Measurements from ENCODE around the gene WWOX.

WWOX gene

GRCh38 chr16:79008036-79008868, 908.8 kb downstream of the WWOX start:
- H3K4me3 ChIP-seq (replicated peaks in 1 of 2; ENCODE audit: low read depth in 2 of 2, low read length in 2 of 2) = no peak overlapping the region

GRCh38 chr16:79008869-79009179, 909.4 kb downstream of the WWOX start:
- DNase-seq (ENCODE audit: low read depth in 2 of 2) = no peak
- no peak overlapping the region for H3K4me3 ChIP-seq (replicated peaks in 1 of 2; ENCODE audit: low read depth in 2 of 2, low read length in 2 of 2)
- no peak for TF ChIP-seq CTCF (IDR thresholded peaks at IDR 0.05; ENCODE audit: low read depth, low read length)

More at GRCh38 chr16:79008036-79008868, 908.8 kb downstream of the WWOX start:
- no peak for DNase-seq (ENCODE audit: low read depth in 2 of 2)
- TF ChIP-seq CTCF (IDR thresholded peaks at IDR 0.05; ENCODE audit: low read depth, low read length) = no peak

- no peak for TF ChIP-seq CTCF (IDR thresholded peaks at IDR 0.05; ENCODE audit: low read depth, low read length)
- DNase-seq (ENCODE audit: low read depth in 2 of 2) = no peak
- H3K4me3 ChIP-seq (replicated peaks in 1 of 2; ENCODE audit: low read depth in 2 of 2, low read length in 2 of 2) = no peak overlapping the region
These were observed 910.4 kb downstream of the WWOX start for GRCh38 chr16:79009896-79010295.

GRCh38 chr16:79011282-79011681, 911.8 kb downstream of the WWOX start:
- DNase-seq (ENCODE audit: low read depth in 2 of 2) = no peak
- TF ChIP-seq CTCF (IDR thresholded peaks at IDR 0.05; ENCODE audit: low read depth, low read length) = no peak
- no peak overlapping the region for H3K4me3 ChIP-seq (replicated peaks in 1 of 2; ENCODE audit: low read depth in 2 of 2, low read length in 2 of 2)

- H3K4me3 ChIP-seq (replicated peaks in 1 of 2; ENCODE audit: low read depth in 2 of 2, low read length in 2 of 2) = no peak overlapping the region
- TF ChIP-seq CTCF (IDR thresholded peaks at IDR 0.05; ENCODE audit: low read depth, low read length) = no peak
- no peak for DNase-seq (ENCODE audit: low read depth in 2 of 2)
These were observed 913.4 kb downstream of the WWOX start for GRCh38 chr16:79012671-79013434.

GRCh38 chr16:79013930-79014660, 914.6 kb downstream of the WWOX start:
- no peak overlapping the region for H3K4me3 ChIP-seq (replicated peaks in 1 of 2; ENCODE audit: low read depth in 2 of 2, low read length in 2 of 2)
- no peak for DNase-seq (ENCODE audit: low read depth in 2 of 2)
- TF ChIP-seq CTCF (IDR thresholded peaks at IDR 0.05; ENCODE audit: low read depth, low read length) = no peak
